BE2C (cell line): ENCODE measurements around the gene MAPK6.

Experiments
- DNase-seq: peaks from one replicate; pipeline ENCODE4 v3.0.0-alpha.2; 2020
- H3K27me3 ChIP-seq: fragments of 250-450 bp; sonication (Bioruptor Pico); 2 replicates; pipeline ENCODE4 v1.5.1; 2020; ENCODE audit warnings: mild to moderate bottlenecking
- H3K36me3 ChIP-seq: fragments of 250-450 bp; sonication (Bioruptor Pico); 2 replicates; pipeline ENCODE4 v1.5.1; 2020; ENCODE audit warnings: mild to moderate bottlenecking
- H3K4me1 ChIP-seq: fragments of 250-450 bp; sonication (Bioruptor Pico); 2 replicates; pipeline ENCODE4 v1.5.1; 2020
- H3K4me3 ChIP-seq: 2 replicates; pipeline ENCODE4 v1.5.1; 2011; ENCODE audit warnings: low read depth, low read length
- H3K9me3 ChIP-seq: fragments of 250-450 bp; sonication (Bioruptor Pico); 2 replicates; pipeline ENCODE4 v1.5.1; 2020
- TF ChIP-seq, protein P1 (sequence below): IDR thresholded peaks from 2 replicates; pipeline ENCODE4 v1.5.1; 2012; ENCODE audit warnings: mild to moderate bottlenecking, low read depth, low read length

The MAPK6 gene

DNA sequence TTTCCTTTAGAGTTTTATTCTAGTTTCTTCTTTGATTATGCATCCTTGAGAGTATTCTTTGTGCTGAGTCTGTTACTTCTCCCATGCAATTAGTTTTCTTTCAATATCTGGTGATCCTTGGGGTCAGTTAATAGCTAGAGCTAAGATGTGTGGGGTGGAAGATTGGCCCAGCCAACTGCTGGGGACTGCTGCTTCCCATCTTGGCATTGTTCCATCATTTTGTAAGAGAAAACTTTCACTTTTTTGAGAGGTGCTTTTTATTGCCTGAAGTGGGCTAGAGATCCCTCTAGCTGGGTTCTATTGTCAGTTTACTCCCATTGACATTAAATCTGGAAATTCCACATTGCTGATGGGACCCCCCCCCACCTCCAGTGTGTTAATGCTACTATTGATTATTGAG is 78.2 kb downstream of the MAPK6 start:
- no peak for DNase-seq
- Histone ChIP-seq H3K36me3 (no peaks in the 10 kb centered on the region), H3K4me1 (no peaks in the 10 kb centered on the region), H3K4me3 (no peak overlapping the region), H3K27me3 (no peaks in the 10 kb centered on the region), H3K9me3 (no peaks in the 10 kb centered on the region)
- TF ChIP-seq, protein P1, sequence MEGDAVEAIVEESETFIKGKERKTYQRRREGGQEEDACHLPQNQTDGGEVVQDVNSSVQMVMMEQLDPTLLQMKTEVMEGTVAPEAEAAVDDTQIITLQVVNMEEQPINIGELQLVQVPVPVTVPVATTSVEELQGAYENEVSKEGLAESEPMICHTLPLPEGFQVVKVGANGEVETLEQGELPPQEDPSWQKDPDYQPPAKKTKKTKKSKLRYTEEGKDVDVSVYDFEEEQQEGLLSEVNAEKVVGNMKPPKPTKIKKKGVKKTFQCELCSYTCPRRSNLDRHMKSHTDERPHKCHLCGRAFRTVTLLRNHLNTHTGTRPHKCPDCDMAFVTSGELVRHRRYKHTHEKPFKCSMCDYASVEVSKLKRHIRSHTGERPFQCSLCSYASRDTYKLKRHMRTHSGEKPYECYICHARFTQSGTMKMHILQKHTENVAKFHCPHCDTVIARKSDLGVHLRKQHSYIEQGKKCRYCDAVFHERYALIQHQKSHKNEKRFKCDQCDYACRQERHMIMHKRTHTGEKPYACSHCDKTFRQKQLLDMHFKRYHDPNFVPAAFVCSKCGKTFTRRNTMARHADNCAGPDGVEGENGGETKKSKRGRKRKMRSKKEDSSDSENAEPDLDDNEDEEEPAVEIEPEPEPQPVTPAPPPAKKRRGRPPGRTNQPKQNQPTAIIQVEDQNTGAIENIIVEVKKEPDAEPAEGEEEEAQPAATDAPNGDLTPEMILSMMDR: no peak

DNA sequence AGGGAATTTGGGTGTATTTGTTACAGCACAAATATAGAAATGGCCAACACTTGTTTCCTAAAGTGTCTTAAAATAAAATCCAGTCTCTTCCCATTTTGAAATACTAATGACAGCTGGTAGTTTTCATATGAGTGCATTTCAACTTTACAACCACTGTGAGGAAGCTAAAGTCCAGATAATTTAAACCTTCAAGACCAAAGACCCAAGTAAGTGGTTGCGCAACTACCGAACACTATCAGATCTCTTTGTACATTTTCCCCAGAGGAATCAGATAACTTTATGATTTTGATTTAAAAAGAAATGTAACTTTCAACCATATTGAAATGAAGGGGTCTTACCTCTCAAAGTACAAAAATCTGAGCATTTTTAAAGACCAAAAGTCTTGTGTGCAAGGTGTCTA is 79.3 kb downstream of the MAPK6 start:
- Histone ChIP-seq H3K4me1 (no peaks in the 10 kb centered on the region; the same call in 1 of the 2 replicates), H3K4me3 (no peak overlapping the region), H3K27me3 (no peaks in the 10 kb centered on the region), H3K36me3 (no peaks in the 10 kb centered on the region), H3K9me3 (no peaks in the 10 kb centered on the region)
- DNase-seq: no peak
- TF ChIP-seq, protein P1: no peak

DNA sequence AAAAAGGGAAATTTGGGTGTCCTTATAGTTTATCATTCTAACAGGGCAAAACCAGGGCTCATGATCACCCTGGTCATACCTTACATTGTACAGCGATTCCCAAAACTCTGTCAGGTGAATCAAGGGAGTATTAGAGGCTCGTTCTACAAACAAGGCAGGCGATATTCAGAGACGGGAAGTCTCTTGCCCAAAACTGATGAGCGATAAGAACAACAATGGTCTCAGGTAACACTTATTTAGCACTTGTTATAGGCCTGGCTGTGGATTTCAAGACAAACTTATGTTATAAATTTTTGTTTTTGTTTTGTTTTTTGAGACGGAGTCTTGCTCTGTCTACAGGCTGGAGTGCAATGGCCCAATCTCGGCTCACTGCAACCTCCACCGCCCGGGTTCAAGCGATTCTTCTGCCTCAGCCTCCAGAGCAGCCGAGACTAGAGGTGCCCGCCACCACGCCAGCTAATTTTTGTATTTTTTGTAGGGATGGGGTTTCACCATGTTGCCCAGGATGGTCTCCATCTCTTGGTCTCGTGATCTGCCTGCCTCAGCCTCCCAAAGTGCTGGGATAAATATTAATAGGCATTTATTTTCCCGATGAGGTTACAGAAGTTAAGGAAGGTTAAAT is 80.7 kb downstream of the MAPK6 start:
- DNase-seq: no peak
- H3K9me3 ChIP-seq: no peaks in the 10 kb centered on the region
- TF ChIP-seq, protein P1: no peak
- H3K36me3 ChIP-seq: no peaks in the 10 kb centered on the region
- H3K27me3 ChIP-seq: no peaks in the 10 kb centered on the region
- no peaks in the 10 kb centered on the region; the same call in 1 of the 2 replicates for H3K4me1 ChIP-seq
- H3K4me3 ChIP-seq: no peak overlapping the region

DNA sequence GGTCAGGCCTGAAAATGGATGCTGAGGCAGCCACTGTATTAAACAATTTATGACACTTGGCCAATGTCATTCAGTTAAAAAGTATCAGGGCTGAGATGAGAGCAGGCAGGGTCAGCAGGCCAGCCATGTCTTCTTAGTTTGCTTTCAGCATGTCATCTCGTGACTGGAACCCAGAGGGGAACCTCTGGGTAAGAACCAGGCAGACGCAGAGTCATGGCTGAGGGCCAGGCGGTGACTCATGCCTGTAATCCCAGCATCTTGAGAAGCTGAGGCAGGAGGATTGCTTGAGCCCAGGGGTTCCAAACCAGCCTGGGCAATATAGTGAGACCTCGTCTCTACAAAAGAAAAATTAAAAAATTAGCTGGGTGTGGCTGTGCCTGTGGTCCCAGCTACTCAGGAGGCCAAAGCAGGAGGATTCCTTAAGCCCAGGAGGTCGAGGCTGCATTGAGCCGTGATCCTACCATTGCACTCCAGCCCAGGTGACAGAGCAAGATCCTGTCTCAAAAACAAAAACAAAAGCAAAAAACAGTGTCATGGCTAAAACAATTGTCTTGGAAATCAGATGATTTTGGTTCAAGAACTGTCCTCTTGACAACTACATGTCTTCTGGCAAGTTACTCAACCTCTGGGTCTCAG is 81.9 kb downstream of the MAPK6 start:
- no peak overlapping the region for H3K4me3 ChIP-seq
- no peaks in the 10 kb centered on the region for H3K36me3 ChIP-seq
- DNase-seq: peak; percentile 57
- no peaks in the 10 kb centered on the region for H3K9me3 ChIP-seq
- H3K4me1 ChIP-seq: no peaks in the 10 kb centered on the region; the same call in 1 of the 2 replicates
- TF ChIP-seq, protein P1: no peak
- no peaks in the 10 kb centered on the region for H3K27me3 ChIP-seq

DNA sequence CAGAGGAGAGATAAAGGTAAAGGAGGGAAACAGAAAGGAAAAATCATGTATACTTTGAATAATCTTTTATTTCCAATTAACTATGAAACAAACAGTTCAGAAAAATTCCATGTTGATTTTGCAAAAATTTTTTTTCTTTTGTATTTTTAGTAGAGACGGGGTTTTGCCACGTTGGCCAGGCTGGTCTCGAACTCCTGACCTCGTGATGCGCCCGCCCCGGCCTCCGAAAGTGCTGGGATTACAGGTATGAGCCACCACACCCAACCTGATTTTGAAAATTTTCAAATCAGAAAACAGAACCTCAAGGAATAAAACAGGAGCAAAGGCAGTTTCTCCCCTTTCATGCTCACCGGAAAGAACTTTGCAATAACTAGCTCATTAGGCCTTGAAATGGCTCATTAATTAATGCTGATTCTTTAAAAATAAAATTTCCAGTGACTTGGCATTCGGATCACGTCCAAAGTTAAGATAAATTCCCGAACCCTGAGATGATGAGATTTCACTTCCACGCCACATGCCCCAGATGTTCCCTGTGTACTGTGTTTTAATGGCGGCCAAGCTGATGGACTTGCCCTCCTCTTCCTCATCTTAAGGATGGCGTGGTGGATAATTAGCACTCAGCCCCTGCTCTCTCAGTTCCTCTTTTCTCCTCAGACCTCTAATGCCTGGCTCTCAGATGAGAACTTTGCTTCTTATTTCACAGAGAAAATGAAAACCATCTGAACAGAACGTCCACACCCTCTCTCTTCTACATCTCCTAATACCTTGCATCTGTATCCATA is 82.7 kb downstream of the MAPK6 start:
- DNase-seq: no peak
- TF ChIP-seq, protein P1: no peak
- no peaks in the 10 kb centered on the region; the same call in 1 of the 2 replicates for H3K4me1 ChIP-seq

More for the DNA sequence above, 82.7 kb downstream of the MAPK6 start:
- H3K36me3 ChIP-seq: no peaks in the 10 kb centered on the region
- H3K4me3 ChIP-seq: no peak overlapping the region
- no peaks in the 10 kb centered on the region for H3K9me3 ChIP-seq
- no peaks in the 10 kb centered on the region for H3K27me3 ChIP-seq
